Choroid plexus epithelial cell (primary cell): Measurements from ENCODE around the gene HAUS3.

Source experiments
- DNase-seq: peaks from one replicate; pipeline ENCODE4 v3.0.0-alpha.2; 2010; ENCODE audit warnings: low read depth
- H3K4me3 ChIP-seq: 2 replicates; pipeline ENCODE4 v1.5.1; 2011; ENCODE audit warnings: low read depth, mild to moderate bottlenecking, control low read depth, low read length, moderate library complexity
- TF ChIP-seq, protein P1 (sequence below): conservative IDR thresholded peaks from 2 replicates; pipeline ENCODE4 v1.5.1; 2011; ENCODE audit warnings: low read depth, mild to moderate bottlenecking, control low read depth, inconsistent platforms, low read length, moderate library complexity

Gene HAUS3

DNA sequence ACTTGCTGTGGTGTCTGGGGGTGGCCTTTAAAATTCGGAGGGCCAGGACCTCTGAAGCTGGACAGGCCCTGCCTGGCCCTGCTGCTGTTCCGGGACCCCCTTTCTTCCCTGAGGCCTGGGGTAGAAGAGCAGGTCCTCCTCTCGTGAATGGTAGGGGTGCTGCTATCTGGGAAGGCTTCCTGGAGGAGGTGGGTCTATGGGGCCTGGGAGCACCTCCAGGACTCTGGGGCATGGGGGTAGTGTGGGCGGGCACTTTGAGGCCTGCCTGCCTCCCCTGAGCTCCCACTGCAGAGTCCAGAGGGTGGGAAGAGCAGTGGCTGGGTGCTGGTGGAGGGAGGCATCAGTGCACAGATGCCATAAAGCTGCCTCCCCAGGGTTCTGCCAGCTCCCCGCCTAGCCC is 24.9 kb upstream of the HAUS3 start:
- H3K4me3 ChIP-seq, result no peak overlapping the region
- TF ChIP-seq, protein P1, sequence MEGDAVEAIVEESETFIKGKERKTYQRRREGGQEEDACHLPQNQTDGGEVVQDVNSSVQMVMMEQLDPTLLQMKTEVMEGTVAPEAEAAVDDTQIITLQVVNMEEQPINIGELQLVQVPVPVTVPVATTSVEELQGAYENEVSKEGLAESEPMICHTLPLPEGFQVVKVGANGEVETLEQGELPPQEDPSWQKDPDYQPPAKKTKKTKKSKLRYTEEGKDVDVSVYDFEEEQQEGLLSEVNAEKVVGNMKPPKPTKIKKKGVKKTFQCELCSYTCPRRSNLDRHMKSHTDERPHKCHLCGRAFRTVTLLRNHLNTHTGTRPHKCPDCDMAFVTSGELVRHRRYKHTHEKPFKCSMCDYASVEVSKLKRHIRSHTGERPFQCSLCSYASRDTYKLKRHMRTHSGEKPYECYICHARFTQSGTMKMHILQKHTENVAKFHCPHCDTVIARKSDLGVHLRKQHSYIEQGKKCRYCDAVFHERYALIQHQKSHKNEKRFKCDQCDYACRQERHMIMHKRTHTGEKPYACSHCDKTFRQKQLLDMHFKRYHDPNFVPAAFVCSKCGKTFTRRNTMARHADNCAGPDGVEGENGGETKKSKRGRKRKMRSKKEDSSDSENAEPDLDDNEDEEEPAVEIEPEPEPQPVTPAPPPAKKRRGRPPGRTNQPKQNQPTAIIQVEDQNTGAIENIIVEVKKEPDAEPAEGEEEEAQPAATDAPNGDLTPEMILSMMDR, result no peak
- DNase-seq, result no peak

DNA sequence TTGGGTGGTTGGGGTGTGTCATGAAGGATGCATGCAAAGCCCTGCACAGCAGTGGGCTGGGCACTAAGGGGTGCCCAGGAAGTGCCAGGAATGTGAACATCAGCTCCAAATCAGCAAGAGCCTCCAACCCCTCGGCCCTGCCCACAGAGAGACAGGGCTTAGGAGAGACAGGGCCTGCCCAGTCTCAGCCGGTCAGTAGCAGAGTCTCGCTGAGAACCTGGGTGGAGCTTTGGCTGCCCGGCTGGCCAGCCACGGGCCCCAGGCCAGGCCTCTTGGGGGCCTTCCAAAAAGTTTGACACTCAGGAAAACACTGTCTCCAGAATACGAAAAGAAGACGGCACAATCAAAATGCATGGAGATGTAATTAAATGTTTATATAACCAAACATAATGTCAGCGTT is 24.3 kb upstream of the HAUS3 start:
- DNase-seq, result peak; percentile 52
- TF ChIP-seq, protein P1, result no peak
- no peak overlapping the region for H3K4me3 ChIP-seq

DNA sequence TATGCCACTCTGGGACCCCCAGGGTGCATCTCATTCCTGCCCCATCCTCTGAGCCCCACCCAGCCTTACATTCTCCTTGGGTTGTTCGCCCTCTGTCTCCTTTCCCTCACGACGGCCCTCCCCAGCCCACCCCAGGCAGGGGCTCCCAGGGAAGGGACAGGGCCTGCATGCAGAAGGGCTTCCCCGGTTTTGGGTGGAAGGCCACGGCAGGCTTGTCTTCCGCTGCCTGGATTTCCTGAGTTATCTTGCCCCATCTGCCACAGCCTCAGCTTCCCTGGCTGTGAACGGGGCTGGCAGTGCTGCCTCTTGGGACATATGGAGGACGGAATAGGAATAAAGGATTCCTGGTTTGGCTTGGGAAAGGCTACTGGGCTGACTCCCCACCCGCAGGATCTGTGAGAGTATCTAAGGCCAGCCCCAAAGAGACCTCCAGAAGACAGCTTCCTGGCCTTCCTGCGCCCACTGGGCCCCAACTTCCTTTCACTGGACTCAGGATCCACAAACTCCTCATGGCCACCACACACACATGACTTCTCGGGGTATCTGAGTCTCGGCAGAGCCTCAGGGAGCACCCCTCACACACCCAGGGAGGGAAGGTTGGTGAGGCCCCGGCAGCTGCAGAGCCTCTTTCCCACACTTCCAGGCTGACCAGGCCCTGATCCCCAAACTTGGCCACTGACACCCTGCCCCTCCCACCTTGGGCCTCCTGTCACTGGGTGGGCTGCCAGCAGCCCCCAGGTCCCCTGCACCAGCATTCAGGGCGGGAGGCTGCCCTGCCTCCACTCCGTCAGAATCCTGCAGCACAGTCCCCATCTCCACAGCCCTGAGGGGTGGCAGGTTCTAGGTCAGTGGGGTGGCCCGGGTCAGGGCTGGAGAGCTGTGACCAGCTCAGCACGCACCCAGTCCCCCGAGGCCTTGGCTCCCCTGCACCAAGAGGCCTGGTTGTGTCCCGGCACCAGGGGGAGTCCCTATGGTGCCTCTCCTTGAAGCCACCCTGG is 23.5 kb upstream of the HAUS3 start:
- no peak overlapping the region for H3K4me3 ChIP-seq
- DNase-seq, result no peak
- TF ChIP-seq, protein P1, result peak; percentile 25

DNA sequence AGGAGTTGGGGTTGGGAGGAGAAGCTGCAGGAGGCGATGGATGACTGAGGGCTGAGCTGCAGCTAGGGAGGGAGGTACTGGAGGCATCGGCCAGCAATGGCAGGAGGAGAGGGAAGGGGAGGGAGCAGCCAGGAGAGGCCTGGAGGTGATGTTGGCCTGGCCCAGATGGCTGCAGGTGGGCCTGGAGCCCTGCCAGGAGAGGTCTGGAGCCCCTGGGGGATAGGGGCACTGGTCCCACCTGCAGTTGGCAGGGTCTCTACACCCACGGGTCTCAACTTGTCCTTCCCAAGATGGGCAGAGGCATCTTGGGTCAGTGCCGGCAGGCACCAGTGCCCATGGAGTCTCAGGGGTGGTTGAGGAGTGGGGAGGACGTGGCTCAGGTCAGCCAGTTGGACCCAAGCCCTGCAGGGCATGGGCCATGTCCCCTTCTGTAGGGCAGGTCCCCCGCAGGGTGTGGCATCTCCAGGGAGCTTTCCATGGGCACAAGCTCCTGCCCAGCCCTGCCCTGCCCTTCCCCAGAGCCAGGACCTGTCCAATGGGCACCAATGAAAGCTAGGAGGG is 22.6 kb upstream of the HAUS3 start:
- H3K4me3 ChIP-seq, result no peak overlapping the region
- no peak for DNase-seq
- TF ChIP-seq, protein P1, result no peak

DNA sequence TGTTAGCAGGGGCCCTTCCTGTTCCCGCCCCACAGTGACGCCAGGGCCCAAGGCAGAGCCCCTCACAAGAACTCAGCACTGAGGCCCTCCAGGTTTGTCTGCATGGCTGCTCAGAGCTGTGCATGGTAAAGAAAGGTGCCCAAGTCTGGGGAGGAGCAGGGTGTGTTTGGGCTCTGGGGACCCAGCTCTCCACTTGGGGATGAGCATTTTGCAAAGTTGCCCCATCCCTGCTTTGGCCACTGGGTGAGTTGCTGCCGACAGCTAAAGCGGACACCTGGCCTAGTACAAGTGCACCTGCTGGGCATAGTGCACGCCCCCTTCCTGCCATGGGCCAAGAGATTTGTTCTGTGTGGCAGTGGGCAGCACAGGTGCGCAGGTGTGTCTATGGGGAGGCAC is 22.0 kb upstream of the HAUS3 start:
- TF ChIP-seq, protein P1, result no peak
- H3K4me3 ChIP-seq, result no peak overlapping the region
- no peak for DNase-seq

DNA sequence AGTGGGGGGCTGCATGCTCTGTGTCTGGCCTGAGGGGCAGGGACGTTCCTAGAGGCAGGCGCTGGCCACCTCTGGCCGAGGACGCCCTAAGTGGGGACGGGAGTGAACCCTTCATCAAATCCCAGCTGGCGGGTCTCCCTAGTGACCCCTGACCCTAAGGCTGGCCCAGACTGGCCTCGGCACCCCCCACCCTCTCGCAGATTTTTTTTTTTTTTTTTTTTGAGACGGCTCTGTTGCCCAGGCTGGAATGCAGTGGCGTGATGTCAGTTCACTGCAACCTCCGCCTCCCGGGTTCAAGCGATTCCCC is 21.0 kb upstream of the HAUS3 start:
- no peak for DNase-seq
- peak overlapping the region; percentile 65 for H3K4me3 ChIP-seq
- TF ChIP-seq, protein P1, result no peak
